WTC11 (cell line): ENCODE results near the gene ZNF622.

Experiments
- ATF3 ChIP-seq: sonication (generic); formaldehyde crosslinking; conservative IDR thresholded peaks from 2 replicates; pipeline ENCODE4 v1.8.1; 2022; ENCODE audit warnings: mild to moderate bottlenecking, missing genetic modification reagents
- HMGA2 ChIP-seq: fragments of 250-450 bp; sonication (Bioruptor Pico); IDR thresholded peaks from 2 replicates; pipeline ENCODE4 v1.4.0; 2021; ENCODE audit warnings: mild to moderate bottlenecking, moderate library complexity
- IRF2 ChIP-seq: sonication (generic); formaldehyde crosslinking; IDR thresholded peaks from 2 replicates; pipeline ENCODE4 v1.8.0; 2022; ENCODE audit warnings: low read depth, missing genetic modification reagents, borderline replicate concordance
- MLX ChIP-seq: sonication (generic); formaldehyde crosslinking; IDR thresholded peaks from 2 replicates; pipeline ENCODE4 v1.8.1; 2023; ENCODE audit warnings: mild to moderate bottlenecking, missing genetic modification reagents, moderate library complexity
- NR2C2 ChIP-seq: sonication (generic); formaldehyde crosslinking; IDR thresholded peaks from 2 replicates; pipeline ENCODE4 v1.8.0; 2022; ENCODE audit warnings: mild to moderate bottlenecking, missing genetic modification reagents
- PRDM15 ChIP-seq: sonication (generic); formaldehyde crosslinking; IDR thresholded peaks from 2 replicates; pipeline ENCODE4 v1.8.0; 2022; ENCODE audit warnings: missing genetic modification reagents
- SP1 ChIP-seq: sonication (generic); formaldehyde crosslinking; conservative IDR thresholded peaks from 2 replicates; pipeline ENCODE4 v1.8.1; 2022; ENCODE audit warnings: missing genetic modification reagents
- ZBTB21 ChIP-seq: sonication (generic); formaldehyde crosslinking; IDR thresholded peaks from 2 replicates; pipeline ENCODE4 v1.8.1; 2023; ENCODE audit warnings: mild to moderate bottlenecking, missing genetic modification reagents, borderline replicate concordance
- ZNF219 ChIP-seq: sonication (generic); formaldehyde crosslinking; IDR thresholded peaks from 2 replicates; pipeline ENCODE4 v1.8.0; 2023; ENCODE audit warnings: missing genetic modification reagents, mild to moderate bottlenecking, borderline replicate concordance
- ZNF263 ChIP-seq: sonication (generic); formaldehyde crosslinking; IDR thresholded peaks from 2 replicates; pipeline ENCODE4 v1.8.1; 2022; ENCODE audit warnings: low read depth, mild to moderate bottlenecking, moderate library complexity, missing genetic modification reagents
- ZNF317 ChIP-seq: sonication (generic); formaldehyde crosslinking; IDR thresholded peaks from 2 replicates; pipeline ENCODE4 v1.8.1; 2023; ENCODE audit warnings: low read depth, mild to moderate bottlenecking, moderate library complexity, missing genetic modification reagents, borderline replicate concordance
- TF ChIP-seq, protein P1 (sequence below): fragments of 200-600 bp; IDR thresholded peaks from 2 replicates; pipeline ENCODE4 v1.8.0; 2022; ENCODE audit warnings: antibody characterized with exemption
- TF ChIP-seq, protein P2 (sequence below): sonication (generic); formaldehyde crosslinking; conservative IDR thresholded peaks from 2 replicates; pipeline ENCODE4 v1.8.1; 2023; ENCODE audit warnings: mild to moderate bottlenecking, low read depth, missing genetic modification reagents, moderate library complexity

- TF ChIP-seq SP1 (CRISPR knock-in tag) (no peak), HMGA2 (CRISPR knock-in tag) (no peak), ZNF263 (no peak), ATF3 (CRISPR knock-in tag) (no peak), MLX (CRISPR knock-in tag) (no peak), ZNF219 (CRISPR knock-in tag) (no peak), IRF2 (CRISPR knock-in tag) (no peak), ZBTB21 (CRISPR knock-in tag) (no peak), ZNF317 (CRISPR knock-in tag) (no peak), NR2C2 (CRISPR knock-in tag) (no peak), PRDM15 (CRISPR knock-in tag) (no peak)
- TF ChIP-seq, protein P1, sequence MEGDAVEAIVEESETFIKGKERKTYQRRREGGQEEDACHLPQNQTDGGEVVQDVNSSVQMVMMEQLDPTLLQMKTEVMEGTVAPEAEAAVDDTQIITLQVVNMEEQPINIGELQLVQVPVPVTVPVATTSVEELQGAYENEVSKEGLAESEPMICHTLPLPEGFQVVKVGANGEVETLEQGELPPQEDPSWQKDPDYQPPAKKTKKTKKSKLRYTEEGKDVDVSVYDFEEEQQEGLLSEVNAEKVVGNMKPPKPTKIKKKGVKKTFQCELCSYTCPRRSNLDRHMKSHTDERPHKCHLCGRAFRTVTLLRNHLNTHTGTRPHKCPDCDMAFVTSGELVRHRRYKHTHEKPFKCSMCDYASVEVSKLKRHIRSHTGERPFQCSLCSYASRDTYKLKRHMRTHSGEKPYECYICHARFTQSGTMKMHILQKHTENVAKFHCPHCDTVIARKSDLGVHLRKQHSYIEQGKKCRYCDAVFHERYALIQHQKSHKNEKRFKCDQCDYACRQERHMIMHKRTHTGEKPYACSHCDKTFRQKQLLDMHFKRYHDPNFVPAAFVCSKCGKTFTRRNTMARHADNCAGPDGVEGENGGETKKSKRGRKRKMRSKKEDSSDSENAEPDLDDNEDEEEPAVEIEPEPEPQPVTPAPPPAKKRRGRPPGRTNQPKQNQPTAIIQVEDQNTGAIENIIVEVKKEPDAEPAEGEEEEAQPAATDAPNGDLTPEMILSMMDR: no peak
- TF ChIP-seq, protein P2, sequence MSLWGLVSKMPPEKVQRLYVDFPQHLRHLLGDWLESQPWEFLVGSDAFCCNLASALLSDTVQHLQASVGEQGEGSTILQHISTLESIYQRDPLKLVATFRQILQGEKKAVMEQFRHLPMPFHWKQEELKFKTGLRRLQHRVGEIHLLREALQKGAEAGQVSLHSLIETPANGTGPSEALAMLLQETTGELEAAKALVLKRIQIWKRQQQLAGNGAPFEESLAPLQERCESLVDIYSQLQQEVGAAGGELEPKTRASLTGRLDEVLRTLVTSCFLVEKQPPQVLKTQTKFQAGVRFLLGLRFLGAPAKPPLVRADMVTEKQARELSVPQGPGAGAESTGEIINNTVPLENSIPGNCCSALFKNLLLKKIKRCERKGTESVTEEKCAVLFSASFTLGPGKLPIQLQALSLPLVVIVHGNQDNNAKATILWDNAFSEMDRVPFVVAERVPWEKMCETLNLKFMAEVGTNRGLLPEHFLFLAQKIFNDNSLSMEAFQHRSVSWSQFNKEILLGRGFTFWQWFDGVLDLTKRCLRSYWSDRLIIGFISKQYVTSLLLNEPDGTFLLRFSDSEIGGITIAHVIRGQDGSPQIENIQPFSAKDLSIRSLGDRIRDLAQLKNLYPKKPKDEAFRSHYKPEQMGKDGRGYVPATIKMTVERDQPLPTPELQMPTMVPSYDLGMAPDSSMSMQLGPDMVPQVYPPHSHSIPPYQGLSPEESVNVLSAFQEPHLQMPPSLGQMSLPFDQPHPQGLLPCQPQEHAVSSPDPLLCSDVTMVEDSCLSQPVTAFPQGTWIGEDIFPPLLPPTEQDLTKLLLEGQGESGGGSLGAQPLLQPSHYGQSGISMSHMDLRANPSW (CRISPR knock-in tag): no peak
Observed at GRCh38 chr5:16454686-16455085, 10.9 kb downstream of the ZNF622 start.
